T47D (cell line): ENCODE measurements around the gene STIM2.
A peak's percentile ranks its signal among the peaks of the same experiment; 100 is the strongest.

Source experiments
- DNase-seq, 2 experiments: peaks; one replicate each; pipeline versions ENCODE4 v3.0.0 to v3.0.0-alpha.2; 2011 to 2012; ENCODE audit warnings: low read depth in 1 of 2, low spot score in 1 of 2
- JUND ChIP-seq: IDR thresholded peaks from 2 replicates; pipeline ENCODE4 v1.6.1; 2012; ENCODE audit warnings: low read depth
- in situ Hi-C: cut with HindIII; loops from 2 replicates; pipeline ENCODE4 v1.10.0; 2016; ENCODE audit warnings: low sequenced_read_pairs, low pct_unique_long_range_greater_than_20kb

Gene STIM2

GRCh38 chr4:26907731-26908599 lies 47.3 kb downstream of the STIM2 start:
- in situ Hi-C loops, result no loop called here
- TF ChIP-seq JUND, result no peak
- DNase-seq, result no peak

DNA sequence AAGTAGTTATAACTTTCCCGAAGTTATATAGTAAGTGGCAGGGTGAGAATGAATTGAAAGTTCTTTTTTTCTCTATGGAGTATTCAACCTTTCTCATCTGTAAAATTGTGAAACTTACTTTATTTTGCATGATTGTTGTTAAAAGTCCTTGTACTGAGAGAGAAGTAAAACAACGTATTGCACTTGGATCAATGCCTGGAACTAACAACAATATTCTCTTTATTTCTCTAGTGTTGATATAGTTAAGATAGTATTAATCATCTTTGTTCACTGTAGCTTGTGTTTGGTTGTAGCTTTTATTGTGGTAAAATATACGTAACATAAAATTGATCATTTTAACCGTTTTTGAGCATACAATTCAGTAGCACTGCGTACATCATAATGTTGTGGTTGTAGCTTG lies 48.7 kb downstream of the STIM2 start:
- in situ Hi-C loops, result no loop called here
- no peak for TF ChIP-seq JUND
- DNase-seq, result no peak

GRCh38 chr4:26911254-26911653 lies 50.6 kb downstream of the STIM2 start:
- DNase-seq, result no peak
- in situ Hi-C loops, result no loop called here
- no peak for TF ChIP-seq JUND

DNA sequence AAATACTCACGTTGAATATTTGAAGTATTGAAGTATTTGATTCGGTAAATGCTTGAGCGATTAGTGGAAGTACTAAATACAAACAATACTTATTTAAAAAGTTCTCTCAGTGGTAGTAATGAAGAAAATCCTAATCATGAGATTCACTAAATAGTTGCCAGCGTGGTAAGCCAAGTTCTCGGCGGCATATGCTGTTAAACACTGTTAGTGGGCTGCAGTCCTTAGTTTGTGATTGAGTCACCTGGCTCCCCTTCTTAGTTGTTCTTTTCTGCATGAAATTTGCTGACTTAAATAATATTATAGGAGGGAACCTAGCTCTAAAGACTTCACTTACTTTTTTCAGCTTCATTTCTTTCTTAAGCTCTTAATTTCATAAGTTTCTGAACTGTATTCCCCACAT lies 51.4 kb downstream of the STIM2 start:
- in situ Hi-C loops, result no loop called here
- DNase-seq, result no peak
- no peak for TF ChIP-seq JUND

DNA sequence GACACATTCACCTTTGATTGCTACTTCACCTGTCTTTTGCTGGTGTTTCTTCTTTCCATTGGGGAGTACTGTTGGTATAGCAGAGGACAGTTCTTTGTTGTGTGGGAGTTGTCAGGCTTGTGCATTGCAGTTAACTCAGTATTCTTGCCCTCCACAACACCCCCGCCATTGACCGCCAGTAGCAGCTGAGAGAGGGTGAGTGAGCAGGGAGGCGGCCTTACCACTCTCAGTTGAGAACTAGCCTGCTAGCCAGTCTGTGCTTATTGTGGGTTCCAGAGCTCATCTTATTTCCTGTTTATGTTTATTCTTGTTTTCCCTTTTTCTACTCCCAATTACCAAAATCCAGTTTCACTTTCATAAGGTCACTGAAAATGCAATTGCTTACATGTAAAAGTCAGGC lies 52.2 kb downstream of the STIM2 start:
- DNase-seq, result no peak
- in situ Hi-C loops, result no loop called here
- no peak for TF ChIP-seq JUND

GRCh38 chr4:26916195-26916594 lies 55.6 kb downstream of the STIM2 start:
- TF ChIP-seq JUND, result no peak
- peak in 1 of 2 experiments; percentile 1 for DNase-seq
- in situ Hi-C loops, result no loop called here

DNA sequence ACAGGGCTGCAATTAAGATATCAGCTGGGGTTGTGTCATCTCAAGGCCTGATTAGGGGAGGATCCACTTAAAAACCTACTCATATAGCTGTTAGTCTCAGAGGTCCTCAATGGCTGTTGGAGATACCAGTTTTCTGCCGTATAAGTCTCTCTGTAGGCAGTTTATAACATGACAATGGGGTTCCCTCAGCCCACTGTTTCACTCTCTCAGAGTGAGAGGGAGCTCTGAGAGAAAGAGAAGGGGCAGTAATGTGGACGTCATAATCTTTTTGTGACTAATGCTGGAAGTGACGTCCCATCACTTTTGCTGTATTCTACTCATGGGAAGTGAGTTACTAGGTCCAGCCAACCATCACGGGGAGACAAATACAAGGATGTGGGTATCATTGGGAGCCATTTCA lies 70.3 kb downstream of the STIM2 start:
- no peak for DNase-seq
- in situ Hi-C loops, result no loop called here
- no peak for TF ChIP-seq JUND

GRCh38 chr4:26931451-26931850 lies 70.8 kb downstream of the STIM2 start:
- in situ Hi-C loops, result no loop called here
- no peak for DNase-seq
- TF ChIP-seq JUND, result no peak

GRCh38 chr4:26931966-26932365 lies 71.3 kb downstream of the STIM2 start:
- DNase-seq, result no peak
- TF ChIP-seq JUND, result no peak
- in situ Hi-C loops, result no loop called here

GRCh38 chr4:26935397-26935796 lies 74.8 kb downstream of the STIM2 start:
- no peak for TF ChIP-seq JUND
- in situ Hi-C loops, result no loop called here

GRCh38 chr4:26936284-26937065 lies 75.8 kb downstream of the STIM2 start:
- no peak for TF ChIP-seq JUND

More at GRCh38 chr4:26935397-26935796, 74.8 kb downstream of the STIM2 start:
- DNase-seq, result no peak

GRCh38 chr4:26937139-26937538 lies 76.5 kb downstream of the STIM2 start:
- no peak for TF ChIP-seq JUND
- DNase-seq, result no peak
- in situ Hi-C loops, result no loop called here

More at GRCh38 chr4:26936284-26937065, 75.8 kb downstream of the STIM2 start:
- no peak for DNase-seq
- in situ Hi-C loops, result no loop called here

GRCh38 chr4:26937567-26937966 lies 76.9 kb downstream of the STIM2 start:
- no peak for TF ChIP-seq JUND
- in situ Hi-C loops, result no loop called here

More at GRCh38 chr4:26937567-26937966, 76.9 kb downstream of the STIM2 start:
- DNase-seq, result no peak
